Mucosa of rectum (tissue), 2 donors: Measurements from ENCODE around the gene EFNB1.
A peak's percentile ranks its signal among the peaks of the same experiment; 100 is the strongest.

Experiments used
- H3K27ac ChIP-seq, 2 donors: one replicate each; pipeline ENCODE4 v1.7.0; 2013; ENCODE audit warnings: inconsistent platforms in 2 of 2, low read depth in 2 of 2, low read length in 2 of 2
- H3K27me3 ChIP-seq, 2 donors: one replicate each; pipeline ENCODE4 v1.7.0; 2013; ENCODE audit warnings: low read length in 2 of 2; ENCODE audit not compliant: control insufficient read depth in 2 of 2, insufficient read depth in 2 of 2
- H3K36me3 ChIP-seq, 2 donors: one replicate each; pipeline ENCODE4 v1.7.0; 2013; ENCODE audit warnings: low read length in 2 of 2; ENCODE audit not compliant: control insufficient read depth in 2 of 2, insufficient read depth in 2 of 2
- H3K4me1 ChIP-seq, 2 donors: one replicate each; pipeline ENCODE4 v1.7.0; 2013; ENCODE audit warnings: low read length in 2 of 2, mild to moderate bottlenecking in 1 of 2; ENCODE audit not compliant: control insufficient read depth in 2 of 2, insufficient read depth in 2 of 2
- H3K4me3 ChIP-seq, 2 donors: one replicate each; pipeline ENCODE4 v1.7.0; 2013; ENCODE audit warnings: low read length in 2 of 2
- H3K9ac ChIP-seq, 2 donors: one replicate each; pipeline ENCODE4 v1.7.0; 2013; ENCODE audit warnings: low read length in 2 of 2, low read depth in 1 of 2, mild to moderate bottlenecking in 1 of 2
- H3K9me3 ChIP-seq, 2 donors: one replicate each; pipeline ENCODE4 v1.7.0; 2013; ENCODE audit warnings: low read length in 2 of 2; ENCODE audit not compliant: control insufficient read depth in 2 of 2
- donor health status: healthy.
- donor health status: Normal muscosa, but diverticular disease.

EFNB1 gene

GRCh38 chrX:68865926-68866325 is 37.1 kb downstream of the EFNB1 start:
- H3K4me3 ChIP-seq = no peak overlapping the region
- no peaks in the 10 kb centered on the region for H3K36me3 ChIP-seq
- no peak overlapping the region for H3K9ac ChIP-seq
- no peaks in the 10 kb centered on the region for H3K9me3 ChIP-seq
- peaks cover 4 to 29% of the 10 kb centered on the region in 2 donors for H3K4me1 ChIP-seq
- peaks cover 2 to 4% of the 10 kb centered on the region in 2 donors for H3K27me3 ChIP-seq
- H3K27ac ChIP-seq = no peak overlapping the region

- no peak overlapping the region for H3K4me3 ChIP-seq
- peaks cover 2 to 7% of the 10 kb centered on the region in 2 donors for H3K27me3 ChIP-seq
- peaks cover 10 to 40% of the 10 kb centered on the region in 2 donors for H3K4me1 ChIP-seq
- peak overlapping the region; percentile 76 to 90 for H3K27ac ChIP-seq
- H3K36me3 ChIP-seq = no peaks in the 10 kb centered on the region
- no peak overlapping the region for H3K9ac ChIP-seq
- H3K9me3 ChIP-seq = no peaks in the 10 kb centered on the region
These were observed 38.8 kb downstream of the EFNB1 start for GRCh38 chrX:68867458-68868112.

- Histone ChIP-seq H3K27me3 (peaks cover 3 to 5% of the 10 kb centered on the region in 2 donors), H3K4me3 (no peak overlapping the region), H3K9me3 (no peaks in the 10 kb centered on the region), H3K9ac (no peak overlapping the region), H3K36me3 (no peaks in the 10 kb centered on the region), H3K4me1 (peaks cover 10 to 40% of the 10 kb centered on the region in 2 donors), H3K27ac (peak overlapping the region; percentile 76 to 90)
These were observed 39.5 kb downstream of the EFNB1 start for GRCh38 chrX:68868316-68868715.

DNA sequence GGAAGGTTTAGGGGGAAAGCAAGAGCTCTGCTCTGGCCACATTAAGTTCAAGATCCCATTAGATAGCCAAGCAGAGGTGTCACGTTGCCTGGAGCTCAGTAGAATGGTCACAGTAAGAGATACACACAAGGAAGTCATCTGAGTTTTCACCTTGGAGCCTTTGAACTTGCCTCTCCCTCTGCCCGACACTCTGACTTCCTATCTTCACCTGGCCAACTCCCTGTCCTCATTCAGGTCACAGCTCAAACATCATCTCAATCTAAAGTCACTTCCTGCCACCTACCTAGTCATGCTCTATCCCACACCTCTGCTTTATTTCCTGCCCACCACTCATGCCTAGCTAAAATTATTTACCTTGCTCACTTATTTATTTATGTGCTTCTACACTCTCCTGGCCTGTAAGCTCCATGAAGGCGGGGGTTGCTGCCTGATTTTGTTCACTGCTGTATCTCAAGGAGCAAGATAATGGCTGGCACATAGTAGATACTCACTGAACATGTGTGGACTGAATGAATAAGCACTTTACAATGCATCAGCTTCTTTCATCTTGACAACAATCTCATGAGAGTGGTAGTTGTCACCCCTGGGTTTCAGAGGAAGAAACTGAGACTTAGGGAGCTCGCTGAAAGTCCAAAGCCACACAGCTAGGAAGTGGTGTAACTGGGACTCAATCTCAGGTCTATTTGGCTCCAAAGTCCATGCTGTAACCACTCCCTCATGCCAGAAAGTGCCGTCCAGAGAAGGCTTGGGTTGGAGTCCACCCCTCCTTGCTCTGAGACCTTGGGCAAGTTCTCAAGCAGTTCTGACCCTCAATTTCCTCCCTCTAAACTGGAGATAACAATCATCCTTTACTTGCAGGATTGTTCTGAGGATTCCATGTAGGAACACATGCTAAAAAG is 40.3 kb downstream of the EFNB1 start:
- Histone ChIP-seq H3K4me3 (peak overlapping the region in 1 of 2 donors; percentile 19), H3K9ac (peak overlapping the region in 1 of 2 donors; percentile 47), H3K36me3 (no peaks in the 10 kb centered on the region), H3K27ac (peak overlapping the region; percentile 76 to 90), H3K27me3 (peaks cover 3 to 5% of the 10 kb centered on the region in 2 donors), H3K9me3 (no peaks in the 10 kb centered on the region), H3K4me1 (peaks cover 10 to 40% of the 10 kb centered on the region in 2 donors)

DNA sequence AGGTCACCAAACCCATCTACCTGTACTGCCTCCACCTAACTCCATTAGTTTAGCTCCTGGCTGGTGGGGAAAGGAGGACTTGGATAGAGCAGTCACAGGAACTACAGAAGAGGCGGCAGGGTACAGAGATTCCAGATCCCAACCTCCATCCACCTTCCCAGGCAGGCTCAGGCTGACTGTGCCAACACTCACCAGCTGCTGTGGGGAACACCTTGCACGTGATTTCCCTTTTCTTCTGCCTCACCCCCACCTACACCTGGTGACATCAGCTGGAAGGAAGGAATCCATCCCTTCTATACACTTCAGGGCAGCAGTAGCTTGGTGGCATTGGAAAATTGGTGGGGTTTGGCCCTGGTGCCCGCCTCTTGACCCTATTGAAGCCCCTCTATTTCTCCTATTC is 41.5 kb downstream of the EFNB1 start:
- Histone ChIP-seq H3K27me3 (peaks cover 5 to 6% of the 10 kb centered on the region in 2 donors), H3K4me3 (no peak overlapping the region), H3K27ac (peak overlapping the region in 1 of 2 donors; percentile 90), H3K9ac (no peak overlapping the region), H3K36me3 (no peaks in the 10 kb centered on the region), H3K4me1 (peaks cover 10 to 40% of the 10 kb centered on the region in 2 donors), H3K9me3 (no peaks in the 10 kb centered on the region)

DNA sequence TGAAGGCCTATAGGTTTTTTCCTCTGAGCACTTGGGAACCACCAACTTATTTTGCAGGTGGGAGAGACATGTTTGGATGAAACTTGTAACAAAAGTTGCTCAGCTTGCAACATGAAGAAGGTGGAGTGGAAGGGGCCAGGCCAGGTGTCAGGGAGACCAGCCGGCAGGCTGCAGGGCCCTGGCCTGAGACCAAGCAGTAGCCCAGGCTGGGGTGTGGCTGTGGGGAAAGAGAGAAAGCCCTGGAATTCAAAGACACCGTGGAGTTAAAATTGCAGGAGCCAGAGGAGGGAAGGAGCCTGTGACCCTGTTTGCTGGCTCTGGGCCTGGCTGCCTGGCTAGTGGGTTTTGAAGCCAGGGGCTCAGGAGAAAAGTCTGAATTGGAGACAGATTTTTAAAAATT is 43.4 kb downstream of the EFNB1 start:
- H3K4me3 ChIP-seq = no peak overlapping the region
- H3K4me1 ChIP-seq = peaks cover 10 to 40% of the 10 kb centered on the region in 2 donors
- no peaks in the 10 kb centered on the region for H3K36me3 ChIP-seq
- peaks cover 5 to 6% of the 10 kb centered on the region in 2 donors for H3K27me3 ChIP-seq
- H3K9me3 ChIP-seq = no peaks in the 10 kb centered on the region
- no peak overlapping the region for H3K27ac ChIP-seq
- no peak overlapping the region for H3K9ac ChIP-seq

DNA sequence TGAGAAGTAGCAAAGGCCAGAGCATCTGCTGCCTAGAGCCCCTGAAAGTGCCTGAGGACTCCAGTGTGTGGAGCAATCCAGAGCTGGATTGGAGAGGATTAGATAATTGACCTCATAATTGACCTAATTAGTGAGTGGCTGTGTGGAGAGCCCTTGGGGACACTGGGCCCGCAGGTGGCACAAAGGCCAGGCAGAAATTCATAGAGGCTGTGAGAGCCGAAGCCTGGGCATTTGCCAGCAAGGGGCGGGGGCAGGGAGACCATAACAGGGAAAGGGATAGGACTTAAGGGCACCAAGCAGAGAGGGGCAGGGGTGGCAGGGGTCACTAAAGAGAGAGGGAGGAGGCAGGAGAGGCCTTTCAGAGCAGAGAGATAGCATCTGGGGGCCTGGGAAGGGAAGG is 45.3 kb downstream of the EFNB1 start:
- Histone ChIP-seq H3K9ac (no peak overlapping the region), H3K27ac (no peak overlapping the region), H3K36me3 (no peaks in the 10 kb centered on the region), H3K4me1 (peaks cover 6 to 25% of the 10 kb centered on the region in 2 donors), H3K4me3 (no peak overlapping the region), H3K9me3 (no peaks in the 10 kb centered on the region), H3K27me3 (peaks cover 3 to 6% of the 10 kb centered on the region in 2 donors)

- Histone ChIP-seq H3K4me3 (no peak overlapping the region), H3K36me3 (no peaks in the 10 kb centered on the region), H3K27ac (no peak overlapping the region), H3K4me1 (peaks cover 4 to 5% of the 10 kb centered on the region in 2 donors), H3K9me3 (no peaks in the 10 kb centered on the region), H3K9ac (no peak overlapping the region), H3K27me3 (peaks cover 3% of the 10 kb centered on the region in 2 donors)
These were observed 47.9 kb downstream of the EFNB1 start for GRCh38 chrX:68876731-68877130.

- H3K36me3 ChIP-seq = no peaks in the 10 kb centered on the region
- no peak overlapping the region for H3K27ac ChIP-seq
- H3K9ac ChIP-seq = no peak overlapping the region
- peaks cover 3% of the 10 kb centered on the region in 2 donors for H3K27me3 ChIP-seq
- H3K4me1 ChIP-seq = no peaks in the 10 kb centered on the region
- H3K9me3 ChIP-seq = no peaks in the 10 kb centered on the region
- H3K4me3 ChIP-seq = no peak overlapping the region
These were observed 48.8 kb downstream of the EFNB1 start for GRCh38 chrX:68877606-68878005.

DNA sequence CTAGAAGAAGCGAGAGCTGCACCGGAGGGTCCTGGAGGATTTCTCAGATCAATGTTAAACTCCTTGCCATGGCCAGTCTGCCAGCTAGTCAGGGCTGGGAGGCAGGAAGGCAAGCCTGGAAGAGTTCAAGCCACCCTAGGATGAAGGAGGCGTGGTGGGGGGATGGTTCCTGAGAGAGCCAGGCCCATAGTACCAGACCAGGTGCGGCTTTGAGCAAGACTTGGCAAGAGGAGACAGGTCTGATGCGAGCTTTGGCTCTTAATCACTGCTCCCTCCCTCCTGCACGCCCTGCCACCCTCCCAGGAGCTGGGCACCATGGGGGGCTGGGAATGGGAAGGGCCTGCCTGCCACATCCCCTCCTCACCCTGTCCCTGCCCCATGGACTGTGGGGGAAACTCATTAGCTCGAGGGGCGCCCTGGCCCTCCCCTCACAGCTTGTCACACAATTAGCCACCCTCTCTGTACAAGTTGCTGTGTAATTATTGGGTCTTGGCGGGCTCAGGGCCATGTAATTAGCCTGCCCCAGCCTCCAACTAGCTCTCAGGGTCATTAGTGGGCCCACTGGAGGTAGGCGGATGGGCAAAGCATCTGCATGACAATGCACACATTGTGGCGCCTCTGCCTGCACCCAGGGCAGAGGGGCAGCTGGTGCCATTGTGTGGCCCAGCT is 50.3 kb downstream of the EFNB1 start:
- H3K27me3 ChIP-seq = peaks cover 0 to 5% of the 10 kb centered on the region in 2 donors

More for the DNA sequence above, 50.3 kb downstream of the EFNB1 start:
- no peaks in the 10 kb centered on the region for H3K9me3 ChIP-seq
- no peak overlapping the region for H3K9ac ChIP-seq
- no peak overlapping the region for H3K27ac ChIP-seq
- H3K4me1 ChIP-seq = peaks cover 3 to 4% of the 10 kb centered on the region in 2 donors
- no peak overlapping the region for H3K4me3 ChIP-seq
- H3K36me3 ChIP-seq = no peaks in the 10 kb centered on the region
